ENCODE results near the gene CWC15.
A peak's percentile ranks its signal among the peaks of the same experiment; 100 is the strongest.

The CWC15 gene

GRCh38 chr11:94959179-94959578, 14.2 kb downstream of the CWC15 start:
- TF ChIP-seq CTCF (IDR thresholded peaks at IDR 0.05; ENCODE audit: low read depth, low read length, missing control alignments) = no peak
- in situ Hi-C loops (cut with HindIII; ENCODE audit: low sequenced_read_pairs) = loop anchor here (5.0 kb wide), 1 partner anchor 332 kb away; no protein-coding TSS in a partner anchor
- DNase-seq (ENCODE audit: low read depth) = no peak
- no peak overlapping the region for H3K4me3 ChIP-seq (ENCODE audit: low read depth, low read length)

- in situ Hi-C loops (cut with HindIII; ENCODE audit: low sequenced_read_pairs) = loop anchor here (5.0 kb wide), 1 partner anchor 331 kb away; no protein-coding TSS in a partner anchor
- TF ChIP-seq CTCF (IDR thresholded peaks at IDR 0.05; ENCODE audit: low read depth, low read length, missing control alignments) = no peak
- no peak overlapping the region for H3K4me3 ChIP-seq (ENCODE audit: low read depth, low read length)
- DNase-seq (ENCODE audit: low read depth) = no peak
Observed at GRCh38 chr11:94958121-94958696, 15.1 kb downstream of the CWC15 start.

- TF ChIP-seq CTCF (IDR thresholded peaks at IDR 0.05; ENCODE audit: low read depth, low read length, missing control alignments) = no peak
- H3K4me3 ChIP-seq (ENCODE audit: low read depth, low read length) = no peak overlapping the region
- DNase-seq (ENCODE audit: low read depth) = no peak
Observed at GRCh38 chr11:94956963-94957362, 16.4 kb downstream of the CWC15 start.

GRCh38 chr11:94954753-94955152, 18.6 kb downstream of the CWC15 start:
- H3K4me3 ChIP-seq (ENCODE audit: low read depth, low read length) = no peak overlapping the region
- in situ Hi-C loops (cut with HindIII; ENCODE audit: low sequenced_read_pairs) = loop anchor here (5.0 kb wide), 1 partner anchor 327 kb away; no protein-coding TSS in a partner anchor
- no peak for TF ChIP-seq CTCF (IDR thresholded peaks at IDR 0.05; ENCODE audit: low read depth, low read length, missing control alignments)
- no peak for DNase-seq (ENCODE audit: low read depth)

More at GRCh38 chr11:94956963-94957362, 16.4 kb downstream of the CWC15 start:
- in situ Hi-C loops (cut with HindIII; ENCODE audit: low sequenced_read_pairs) = loop anchor here (5.0 kb wide), 1 partner anchor 330 kb away; no protein-coding TSS in a partner anchor

- no peak overlapping the region for H3K4me3 ChIP-seq (ENCODE audit: low read depth, low read length)
- in situ Hi-C loops (cut with HindIII; ENCODE audit: low sequenced_read_pairs) = no loop called here
- no peak for TF ChIP-seq CTCF (IDR thresholded peaks at IDR 0.05; ENCODE audit: low read depth, low read length, missing control alignments)
- peak; percentile 84 for DNase-seq (ENCODE audit: low read depth)
Observed at GRCh38 chr11:94948070-94948617, 25.2 kb downstream of the CWC15 start.

GRCh38 chr11:94946812-94947211, 26.5 kb downstream of the CWC15 start:
- DNase-seq (ENCODE audit: low read depth) = no peak
- in situ Hi-C loops (cut with HindIII; ENCODE audit: low sequenced_read_pairs) = no loop called here
- H3K4me3 ChIP-seq (ENCODE audit: low read depth, low read length) = no peak overlapping the region
- TF ChIP-seq CTCF (IDR thresholded peaks at IDR 0.05; ENCODE audit: low read depth, low read length, missing control alignments) = no peak

All from astrocyte of the cerebellum (primary cell).